Measurements from ENCODE around the gene DHX35. TPM values are rescaled to one million over a fixed set of nuclear protein-coding genes. Genes with fewer than 3 reads are reported as not detected.

Gene DHX35
- total RNA-seq, 1 experiment from 2014 or later, result 28.6 TPM

DNA sequence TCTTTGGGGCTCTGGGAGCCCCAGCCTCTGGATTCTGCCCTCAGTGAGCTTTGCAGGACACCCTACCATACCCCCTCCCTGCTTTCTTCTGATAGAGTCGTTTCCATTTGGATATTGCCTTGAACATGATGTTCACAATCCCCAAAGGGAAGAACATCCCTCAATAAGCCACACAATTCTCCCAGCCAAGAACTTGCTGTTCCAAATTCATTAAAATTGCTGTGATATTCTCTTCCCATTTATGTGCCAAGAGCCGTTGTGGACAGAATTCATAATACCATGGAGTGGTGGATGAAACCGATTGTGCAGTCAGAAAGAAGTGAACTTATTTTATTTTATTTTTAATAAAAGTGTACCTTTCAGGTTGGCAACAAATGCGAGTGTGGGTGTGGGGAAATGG lies 95.8 kb downstream of the DHX35 start:
- no peak for DNase-seq (ENCODE audit: low read depth)

DNA sequence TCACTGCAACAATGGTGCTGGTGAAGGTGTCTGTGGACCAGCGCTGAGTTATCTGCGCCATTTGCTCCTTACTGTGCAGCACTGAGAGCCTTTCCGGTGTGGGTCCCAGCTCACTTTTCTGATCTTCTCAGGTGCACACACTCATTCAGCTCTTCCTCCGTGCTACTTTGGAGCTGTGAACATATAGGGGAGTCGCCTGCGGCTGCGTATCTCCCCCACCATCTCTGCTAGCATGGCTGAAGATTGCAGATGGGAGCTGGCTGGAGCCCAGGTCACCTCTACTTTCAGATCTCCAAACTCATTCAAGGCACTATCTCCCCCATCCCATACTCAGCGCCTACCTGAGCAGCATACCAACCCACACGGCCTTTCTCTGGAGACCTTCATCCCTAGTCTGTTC lies 96.9 kb downstream of the DHX35 start:
- no peak for DNase-seq (ENCODE audit: low read depth)

DNA sequence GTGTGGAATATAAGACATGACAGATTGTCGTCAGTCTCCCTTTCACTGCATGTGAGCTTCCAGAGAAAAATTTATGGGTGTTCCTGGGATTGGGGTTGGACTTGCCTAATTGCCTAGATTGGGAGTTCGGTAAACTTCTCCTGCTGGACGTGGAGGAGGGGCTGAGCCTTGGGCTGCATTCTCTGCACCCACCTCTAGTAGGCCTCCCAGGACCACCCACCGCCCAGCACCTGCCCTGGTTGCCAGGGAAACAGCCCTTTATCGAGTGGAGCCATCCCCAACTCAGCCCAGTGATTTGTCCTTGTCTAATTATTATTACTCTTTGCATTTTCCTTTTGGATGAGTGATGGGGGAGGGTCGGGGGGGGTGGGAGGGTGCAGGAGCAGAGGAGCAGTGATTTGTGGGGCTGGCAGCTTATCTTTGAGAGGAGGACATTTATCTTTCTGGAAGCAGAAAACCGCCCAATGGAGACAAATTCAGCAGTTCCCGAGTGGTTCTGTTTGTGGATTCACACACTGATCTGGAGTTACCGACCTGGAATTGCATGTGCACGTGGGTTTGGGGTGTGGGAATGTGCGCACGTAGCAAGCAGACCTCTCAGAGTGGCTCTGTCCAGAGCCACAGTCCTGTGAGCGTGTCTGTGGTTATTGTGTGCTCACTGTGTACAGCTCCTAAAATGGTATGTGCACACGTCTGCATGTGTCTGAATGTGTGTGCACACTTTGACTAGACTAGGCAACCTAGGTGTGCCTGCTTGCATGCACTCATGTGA lies 104.5 kb downstream of the DHX35 start:
- DNase-seq (ENCODE audit: low read depth), result no peak

DNA sequence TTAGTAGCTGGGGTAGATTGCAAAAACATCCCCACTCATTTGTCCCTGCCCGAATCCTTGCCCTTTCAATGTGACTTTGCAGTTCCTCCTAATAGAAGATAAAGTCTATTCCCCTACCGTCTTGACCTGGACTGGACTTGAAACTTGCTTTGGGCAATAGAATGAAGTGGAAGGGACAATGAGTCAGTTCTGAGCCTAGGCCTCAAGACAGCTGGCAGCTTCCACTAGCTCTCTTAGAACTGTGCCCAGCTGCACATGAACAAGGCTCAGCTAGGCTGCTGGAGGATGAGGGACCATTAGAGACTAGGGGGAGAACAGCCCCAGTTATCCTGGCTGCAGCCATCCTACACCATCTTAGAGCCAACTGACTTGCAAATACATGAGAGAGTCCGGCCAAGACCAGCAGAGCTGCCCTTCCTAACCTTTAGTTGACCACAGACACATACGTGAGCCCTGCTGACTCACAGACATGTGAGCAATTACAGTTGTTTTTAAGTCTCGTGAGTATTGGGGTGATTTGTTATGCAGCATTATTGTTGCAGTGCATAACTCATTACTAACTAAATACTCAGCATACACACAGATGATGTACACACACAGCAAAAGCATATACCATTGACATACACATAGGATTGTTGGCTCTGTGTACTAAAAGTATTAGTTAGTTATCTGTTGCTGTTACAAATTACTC lies 105.5 kb downstream of the DHX35 start:
- DNase-seq (ENCODE audit: low read depth), result peak; percentile 76

DNA sequence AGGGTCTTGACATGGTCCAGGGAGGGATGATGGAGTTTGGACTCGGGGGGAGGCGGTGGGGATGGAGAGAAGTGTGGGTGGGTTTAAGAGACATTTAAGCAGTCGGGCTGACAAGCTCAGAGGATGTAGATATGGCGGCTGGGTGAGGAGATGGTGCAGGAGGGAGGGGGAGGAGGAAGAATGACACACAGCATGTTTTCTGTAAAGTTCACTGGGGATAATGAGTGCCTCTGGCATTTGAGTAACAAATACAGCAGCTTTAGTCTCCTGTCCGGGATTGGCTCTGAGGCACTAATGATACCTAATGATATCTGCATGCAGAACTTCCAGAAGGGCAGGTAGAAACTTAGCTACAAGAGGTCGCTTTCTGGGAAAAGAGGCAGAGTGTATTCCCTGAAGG lies 107.8 kb downstream of the DHX35 start:
- peak; percentile 74 for DNase-seq (ENCODE audit: low read depth)

DNA sequence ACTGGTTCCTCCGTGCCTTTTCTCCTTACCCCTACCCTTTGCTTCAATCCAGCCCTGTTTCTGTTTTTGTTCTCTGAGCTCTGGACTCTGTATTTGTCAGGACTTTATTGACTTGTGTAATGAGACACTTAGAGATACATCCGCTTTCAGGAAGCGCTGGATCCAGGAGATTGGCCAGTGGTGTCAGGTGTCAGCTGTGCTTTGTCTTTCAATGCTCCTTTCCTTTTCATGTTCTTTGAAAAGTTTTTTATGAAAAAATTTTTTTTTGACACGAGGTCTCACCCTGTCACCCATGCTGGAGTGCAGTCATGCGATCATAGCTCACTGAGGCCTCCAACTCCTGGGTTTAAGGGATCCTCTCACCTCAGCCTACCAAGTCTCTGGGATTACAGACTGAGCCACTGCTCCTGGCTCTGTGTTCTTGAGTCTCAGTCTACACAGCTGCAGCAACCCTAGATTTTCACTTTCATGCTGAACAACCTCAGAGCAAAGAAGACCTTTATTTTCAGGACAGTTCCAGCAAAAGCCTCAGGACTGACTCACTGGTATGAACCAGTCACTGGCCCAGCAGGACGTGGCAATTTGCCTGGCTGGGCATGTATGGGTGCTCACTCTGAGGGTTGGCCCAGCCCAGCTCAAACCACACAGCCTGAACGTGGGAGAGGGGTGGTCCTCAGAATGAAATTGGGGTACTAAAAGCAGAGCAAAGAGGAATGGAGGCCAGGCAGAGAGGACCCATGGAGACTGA lies 108.5 kb downstream of the DHX35 start:
- peak; percentile 89 for DNase-seq (ENCODE audit: low read depth)

DNA sequence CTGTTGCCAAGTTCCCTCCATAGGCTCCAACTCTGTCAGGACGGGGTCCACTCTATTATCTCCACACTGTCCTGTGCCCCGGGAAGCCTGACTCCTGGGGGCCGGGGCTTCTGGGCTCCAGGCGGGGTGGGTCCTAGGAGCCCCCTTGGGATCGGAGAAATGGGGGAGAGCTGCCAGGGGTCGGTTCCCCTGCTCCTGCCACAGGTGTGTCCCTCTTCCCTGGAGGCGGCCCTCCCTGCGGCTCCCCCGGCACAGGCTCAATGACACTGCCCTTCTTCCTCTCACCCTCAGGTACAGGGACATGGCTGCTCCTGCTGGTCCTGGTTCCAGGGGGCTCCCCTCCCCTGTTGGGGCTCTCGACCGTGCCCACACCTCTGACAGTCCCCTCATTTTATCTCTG lies 110.0 kb downstream of the DHX35 start:
- DNase-seq (ENCODE audit: low read depth), result no peak

DNA sequence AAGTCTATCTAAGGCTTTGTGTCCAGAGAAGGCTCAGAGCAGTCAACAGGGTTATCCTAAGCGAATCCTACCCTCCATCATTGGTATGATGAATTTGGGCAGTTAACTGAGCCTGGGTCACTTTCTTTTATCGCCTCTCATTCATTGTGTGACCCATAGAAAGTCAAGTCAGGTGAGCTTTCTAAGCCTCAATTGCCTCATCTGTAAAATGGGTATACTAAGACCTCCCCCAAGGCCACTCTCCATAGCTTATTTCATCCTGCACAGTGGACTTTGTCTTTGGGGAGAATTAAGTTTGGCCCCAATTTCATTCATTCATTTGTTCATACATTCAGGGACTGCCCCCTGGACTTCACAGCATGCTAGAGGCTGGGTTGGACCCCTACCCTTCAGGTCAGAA lies 110.5 kb downstream of the DHX35 start:
- no peak for DNase-seq (ENCODE audit: low read depth)

DNA sequence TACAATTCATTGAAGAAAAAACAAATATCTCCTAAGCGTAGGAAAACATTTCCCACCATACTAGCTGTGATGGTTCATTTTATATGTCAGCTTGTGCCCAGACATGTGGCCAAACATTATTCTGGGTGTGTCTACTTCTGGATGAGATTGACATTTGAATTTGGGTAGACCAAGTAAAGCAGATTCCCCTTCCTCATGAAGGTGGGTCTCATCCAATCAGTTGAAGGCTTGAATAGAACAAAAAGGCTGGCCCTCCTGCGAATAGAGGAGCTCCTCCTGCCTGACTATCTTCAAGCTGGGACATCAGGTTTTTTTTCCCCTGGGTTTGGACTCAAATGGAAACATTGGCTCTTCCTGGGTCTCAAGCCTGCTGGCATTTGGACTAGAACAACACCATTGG lies 113.6 kb downstream of the DHX35 start:
- no peak for DNase-seq (ENCODE audit: low read depth)

DNA sequence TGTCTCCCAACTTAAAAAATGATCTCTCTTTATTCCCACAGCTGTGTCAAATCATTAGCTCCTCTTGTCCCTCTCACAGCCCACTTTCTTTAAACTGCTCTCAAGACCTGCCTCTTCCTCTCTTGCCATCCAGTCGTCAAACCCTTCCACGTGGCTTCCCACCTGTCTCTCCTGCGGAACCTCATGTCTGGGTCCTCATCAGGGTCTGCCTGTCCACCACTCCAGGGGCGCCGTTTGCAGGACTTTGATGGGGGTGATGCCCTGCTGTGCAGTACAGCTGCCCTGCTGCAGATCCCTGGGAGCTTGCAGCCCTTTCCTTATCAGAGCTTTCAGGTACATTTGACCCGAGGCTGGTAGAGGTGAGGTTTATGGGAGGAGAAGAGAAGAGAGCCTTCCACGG lies 114.8 kb downstream of the DHX35 start:
- DNase-seq (ENCODE audit: low read depth), result no peak

DNA sequence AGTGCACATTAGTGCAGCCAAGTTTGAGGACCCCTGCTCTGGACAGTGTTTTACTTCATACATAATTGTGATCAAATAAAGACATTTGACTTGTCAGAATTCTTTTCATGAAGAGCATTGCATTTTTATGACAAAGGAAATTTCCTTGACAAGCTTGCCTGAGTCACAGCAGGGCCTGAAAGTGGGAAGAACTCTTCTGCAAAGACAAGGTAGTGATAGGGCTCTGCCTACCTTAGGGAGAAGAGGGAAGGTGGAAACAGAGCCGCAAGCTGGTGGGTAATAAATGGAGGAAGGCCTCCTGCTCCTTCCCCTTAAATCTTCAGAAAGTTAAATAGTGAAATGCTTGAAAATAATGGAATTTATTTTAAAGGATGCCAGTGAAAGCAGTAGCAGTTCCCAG lies 118.2 kb downstream of the DHX35 start:
- no peak for DNase-seq (ENCODE audit: low read depth)

DNA sequence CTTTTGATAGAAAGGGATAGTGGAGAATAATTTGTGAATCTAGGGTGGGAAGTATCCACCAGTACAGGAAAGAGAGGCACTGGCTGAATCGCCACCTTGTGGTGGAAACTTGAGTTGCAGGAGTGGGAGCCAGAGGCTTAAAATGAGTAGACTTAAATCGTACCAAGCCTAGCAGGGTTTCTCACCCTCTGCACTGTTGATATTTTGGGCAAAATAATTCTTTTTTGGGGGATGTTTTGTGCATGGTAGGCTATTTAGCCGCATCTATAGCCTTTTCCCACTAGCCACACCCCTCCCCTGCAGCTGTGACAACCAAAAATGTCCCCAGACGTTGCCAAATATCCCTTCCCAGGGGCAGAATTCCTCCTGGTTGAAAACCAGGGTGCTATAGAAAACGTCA lies 119.1 kb downstream of the DHX35 start:
- peak; percentile 78 for DNase-seq (ENCODE audit: low read depth)

DNA sequence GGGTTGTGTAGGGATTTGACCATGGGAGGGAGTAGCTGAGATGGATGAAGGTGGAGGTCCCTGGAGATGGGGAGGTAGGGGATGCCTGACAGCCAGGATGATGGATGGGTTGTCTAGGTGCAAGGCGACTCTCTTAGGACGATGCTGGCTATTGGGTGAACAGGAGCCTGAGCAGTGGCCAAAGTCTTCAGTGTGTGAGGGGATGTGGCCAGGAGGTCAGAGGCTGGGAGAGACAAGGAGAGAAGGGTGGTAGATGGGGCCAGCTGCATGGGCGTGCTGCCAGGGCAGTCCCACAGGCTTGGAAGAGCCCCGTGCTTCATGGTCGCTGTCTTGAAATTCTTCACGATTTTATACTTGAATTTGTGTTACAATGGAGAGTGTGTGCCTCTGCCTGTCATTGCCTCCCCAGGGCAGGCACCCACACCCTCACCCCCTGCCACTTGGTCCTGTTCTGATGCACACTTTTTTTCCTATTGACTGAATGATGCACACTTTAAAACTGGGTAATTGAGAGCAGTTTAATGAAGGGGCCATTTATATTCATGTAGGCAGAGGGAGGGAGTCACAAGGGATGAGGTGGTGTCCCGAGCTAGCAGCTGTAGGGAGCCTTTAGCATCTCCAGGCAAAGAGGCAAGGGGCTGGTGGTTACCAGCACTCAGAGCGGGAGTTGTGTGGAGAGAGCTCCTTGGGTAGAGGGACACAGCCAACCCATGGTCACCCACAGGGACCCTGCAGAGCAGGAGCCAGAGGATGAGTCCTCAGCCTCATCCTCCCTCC lies 120.7 kb downstream of the DHX35 start:
- DNase-seq (ENCODE audit: low read depth), result no peak

DNA sequence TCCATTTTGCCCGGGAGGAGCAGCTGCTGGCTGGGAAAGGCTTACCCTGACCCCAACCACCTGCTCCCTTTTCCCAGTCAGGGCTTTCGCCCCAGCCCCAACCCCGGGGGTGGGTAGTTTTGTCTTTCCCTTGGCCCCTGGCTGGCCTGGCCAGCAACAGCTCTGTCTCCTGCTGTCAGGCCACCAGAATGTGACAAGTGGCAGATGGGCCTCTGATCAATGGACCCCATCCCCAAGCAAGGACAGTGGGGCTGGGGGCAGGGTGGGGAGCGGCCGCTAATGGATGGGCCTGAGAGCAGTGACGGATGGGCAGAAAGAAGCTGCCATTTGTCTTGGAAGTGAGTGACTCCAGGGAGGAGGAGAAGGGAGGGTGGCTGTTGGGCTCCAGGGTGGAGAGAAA lies 121.6 kb downstream of the DHX35 start:
- DNase-seq (ENCODE audit: low read depth), result no peak

DNA sequence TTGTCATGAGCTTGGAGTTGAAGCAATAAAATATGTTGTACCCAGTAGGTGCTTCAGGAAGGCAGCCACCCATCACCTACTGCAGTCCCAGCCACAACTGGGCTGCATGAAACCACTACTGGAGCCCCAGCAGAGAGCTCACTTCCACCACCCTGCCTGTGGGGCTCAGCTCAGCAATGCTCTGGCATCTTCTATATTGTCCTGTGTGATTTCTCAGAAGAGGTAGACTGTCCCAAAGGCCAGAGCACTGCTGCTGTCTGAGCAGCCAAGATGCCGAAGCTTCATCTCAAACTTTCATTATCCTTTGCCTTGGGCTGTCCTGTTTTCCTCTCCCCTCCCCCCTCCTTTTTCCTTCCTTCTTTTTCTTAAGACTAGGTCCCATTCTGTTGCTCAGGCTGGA lies 126.9 kb downstream of the DHX35 start:
- DNase-seq (ENCODE audit: low read depth), result peak; percentile 24

Other genes with a start within 250 kb of the DHX35 start
- gene SLC32A1, start 237.9 kb upstream of the DHX35 start, total RNA-seq (2014; rRNA removed; shearing (Covaris generic)), result not detected in 2 replicates
- 10.6 and 12.0 TPM in 2 replicates for gene ACTR5, start 213.9 kb upstream of the DHX35 start, total RNA-seq (2014; rRNA removed; shearing (Covaris generic))
- gene PPP1R16B, start 156.6 kb upstream of the DHX35 start, total RNA-seq (2014; rRNA removed; shearing (Covaris generic)), result not detected in 2 replicates
- gene FAM83D, start 35.9 kb upstream of the DHX35 start, total RNA-seq (2014; rRNA removed; shearing (Covaris generic)), result 102 and 121 TPM in 2 replicates

Data from M059J (cell line).